ENCODE results near the gene DNAJC5.
"Not testable (repeated sequence)": the region's sequence is repeated elsewhere in the genome, so short reads cannot be mapped to it uniquely, and the experiment has no call there.

The DNAJC5 gene

DNA sequence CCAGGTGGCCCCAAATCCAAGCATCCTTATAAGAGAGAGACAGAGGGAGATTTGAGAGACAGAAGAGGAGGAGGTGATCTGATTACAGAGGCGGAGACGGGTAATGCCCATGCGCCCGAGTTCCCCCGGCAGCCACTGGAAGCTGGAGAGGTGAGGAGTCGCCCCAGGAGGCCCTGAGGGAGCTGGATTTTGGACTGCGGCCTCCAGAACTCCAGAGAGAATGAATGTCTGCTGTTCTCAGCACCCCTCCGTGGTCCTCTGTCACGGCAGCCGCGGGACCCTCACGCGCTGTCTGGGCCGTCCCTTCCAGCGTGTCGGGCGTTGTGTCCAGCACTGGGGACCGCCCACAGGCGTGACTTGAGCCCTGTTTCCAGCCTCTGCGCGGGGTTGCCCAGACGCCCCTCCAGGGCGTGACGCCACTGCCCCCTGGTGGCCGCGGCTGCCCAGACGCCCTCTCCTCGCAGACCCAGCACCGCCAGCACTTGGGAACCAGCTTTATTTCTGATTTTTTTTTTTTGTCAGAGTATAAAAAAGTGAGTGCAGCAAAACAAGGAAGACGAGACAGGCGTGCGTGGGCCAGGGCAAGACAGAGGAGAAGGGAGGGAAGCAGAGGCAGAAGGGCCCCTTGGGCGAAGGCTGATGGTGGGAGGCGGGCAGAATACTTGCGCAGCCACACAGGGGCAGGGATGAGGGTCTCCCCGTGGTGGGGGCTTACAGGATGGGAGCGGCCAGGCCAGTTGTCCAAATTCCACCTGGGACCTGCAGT lies 78.9 kb downstream of the DNAJC5 start:
- Histone ChIP-seq H3K9me3 (ENCODE audit: control insufficient read depth, insufficient read depth, low read length) (no peaks in the 10 kb centered on the region), H3K4me3 (ENCODE audit: low read depth, low read length) (peak overlapping the region; percentile 61), H3K9ac (ENCODE audit: low read depth, low read length) (no peak overlapping the region), H3K36me3 (ENCODE audit: control insufficient read depth, insufficient read depth, low read length) (no peaks in the 10 kb centered on the region), H3K27me3 (ENCODE audit: control insufficient read depth, insufficient read depth, low read length) (peaks cover 25% of the 10 kb centered on the region), H3K4me1 (ENCODE audit: control insufficient read depth, insufficient read depth, low read length) (no peaks in the 10 kb centered on the region)

DNA sequence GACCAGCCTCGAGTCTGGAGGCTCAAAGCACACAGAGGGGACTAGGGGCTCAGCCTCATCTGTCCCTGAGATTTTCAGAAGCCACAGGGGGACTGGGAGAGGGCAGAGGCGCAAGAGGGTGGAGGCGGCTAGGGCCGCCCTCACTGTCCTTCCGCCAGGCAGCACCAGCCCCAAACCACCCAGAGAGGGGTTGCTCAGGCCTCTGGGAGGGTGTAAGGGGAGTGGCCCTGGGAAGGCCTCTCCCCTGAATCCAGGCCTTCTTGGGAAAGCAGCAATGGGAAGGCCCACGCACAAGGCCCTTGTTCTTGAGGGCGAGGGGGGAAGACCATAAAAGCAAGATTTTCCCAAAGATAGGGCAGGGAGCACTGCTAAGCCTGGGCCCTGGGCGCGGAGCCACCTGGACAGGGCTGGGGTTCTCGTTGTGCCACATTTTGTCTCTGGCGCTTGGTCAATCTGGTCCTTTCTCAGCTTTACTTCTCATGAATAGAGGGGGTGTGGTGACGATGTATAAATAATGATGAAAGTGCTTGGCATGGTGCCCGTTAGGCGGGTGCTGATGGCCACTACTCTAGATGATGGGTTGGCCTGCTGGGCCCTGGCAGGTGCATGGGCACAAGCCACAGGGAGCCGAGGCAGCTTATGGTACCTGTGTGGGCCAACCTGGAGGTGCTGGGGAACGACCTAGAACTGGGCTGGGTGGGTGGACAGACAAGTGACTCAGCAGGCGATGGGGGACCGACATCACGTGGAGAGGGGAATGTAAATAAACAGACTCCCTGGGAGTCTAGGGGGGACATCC lies 79.7 kb downstream of the DNAJC5 start:
- no peaks in the 10 kb centered on the region for H3K4me1 ChIP-seq (ENCODE audit: control insufficient read depth, insufficient read depth, low read length)
- peaks cover 25% of the 10 kb centered on the region for H3K27me3 ChIP-seq (ENCODE audit: control insufficient read depth, insufficient read depth, low read length)
- H3K9me3 ChIP-seq (ENCODE audit: control insufficient read depth, insufficient read depth, low read length) = no peaks in the 10 kb centered on the region
- no peak overlapping the region for H3K9ac ChIP-seq (ENCODE audit: low read depth, low read length)
- no peak overlapping the region for H3K4me3 ChIP-seq (ENCODE audit: low read depth, low read length)
- H3K36me3 ChIP-seq (ENCODE audit: control insufficient read depth, insufficient read depth, low read length) = no peaks in the 10 kb centered on the region

DNA sequence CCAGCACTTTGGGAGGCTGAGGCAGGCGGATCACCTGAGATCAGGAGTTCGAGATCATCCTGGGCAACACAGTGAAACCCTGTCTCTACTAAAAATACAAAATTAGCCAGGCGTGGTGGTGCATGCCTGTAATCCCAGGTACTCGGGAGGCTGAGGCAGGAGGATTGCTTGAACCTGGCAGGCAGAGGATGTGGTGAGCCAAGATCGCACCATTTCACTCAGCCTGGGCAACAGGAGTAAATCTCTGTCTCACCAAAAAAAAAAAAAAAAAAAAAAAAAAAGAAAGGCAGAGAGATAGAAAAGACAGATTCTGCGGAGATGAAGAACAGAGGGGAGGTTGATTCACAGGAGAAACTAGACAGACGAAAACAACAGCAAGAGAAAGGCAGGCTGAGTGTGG lies 81.6 kb downstream of the DNAJC5 start:
- H3K4me3 ChIP-seq (ENCODE audit: low read depth, low read length); H3K9ac ChIP-seq (ENCODE audit: low read depth, low read length); H3K36me3 ChIP-seq (ENCODE audit: control insufficient read depth, insufficient read depth, low read length); H3K9me3 ChIP-seq (ENCODE audit: control insufficient read depth, insufficient read depth, low read length); H3K4me1 ChIP-seq (ENCODE audit: control insufficient read depth, insufficient read depth, low read length): not testable (repeated sequence)
- H3K27me3 ChIP-seq (ENCODE audit: control insufficient read depth, insufficient read depth, low read length) = peaks cover 27% of the 10 kb centered on the region

DNA sequence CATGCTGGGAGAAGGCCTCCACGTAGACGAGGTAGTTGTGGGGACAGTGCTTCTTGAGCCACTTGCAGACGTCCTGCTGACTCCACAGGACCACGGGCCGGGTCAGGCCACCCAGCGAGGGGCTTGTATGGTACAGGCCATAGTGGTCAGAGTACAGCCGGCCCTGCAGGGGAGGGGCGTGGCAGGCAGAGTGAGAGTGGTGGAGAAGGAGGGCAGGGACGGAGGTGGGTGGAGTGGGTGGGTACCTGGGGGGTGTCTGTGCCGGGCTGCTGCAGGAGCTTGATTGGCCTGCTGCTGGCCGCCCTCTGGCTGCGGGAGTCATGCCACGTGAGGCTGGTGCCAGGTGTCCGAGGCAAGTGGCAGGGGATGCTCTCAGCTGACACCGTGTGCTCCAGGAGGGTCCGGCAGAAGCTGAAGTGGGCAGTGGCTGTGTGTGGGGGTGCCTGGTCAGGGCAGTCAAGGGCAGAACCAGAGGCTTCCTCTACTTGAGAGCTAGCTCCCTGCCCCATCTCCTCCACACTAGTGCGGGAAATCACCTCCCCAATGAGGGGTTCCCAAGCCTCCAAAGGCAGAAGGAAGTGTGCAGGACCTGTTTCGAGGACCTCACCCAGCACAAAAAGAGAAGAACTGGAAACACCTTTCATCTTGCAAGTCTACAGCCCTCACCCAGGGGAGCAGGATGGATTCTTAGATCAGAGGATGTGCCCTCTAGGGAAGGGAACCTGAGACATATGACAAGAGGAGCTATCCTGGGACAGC lies 82.2 kb downstream of the DNAJC5 start:
- no peaks in the 10 kb centered on the region for H3K9me3 ChIP-seq (ENCODE audit: control insufficient read depth, insufficient read depth, low read length)
- peaks cover 27% of the 10 kb centered on the region for H3K27me3 ChIP-seq (ENCODE audit: control insufficient read depth, insufficient read depth, low read length)
- H3K36me3 ChIP-seq (ENCODE audit: control insufficient read depth, insufficient read depth, low read length) = no peaks in the 10 kb centered on the region
- no peak overlapping the region for H3K9ac ChIP-seq (ENCODE audit: low read depth, low read length)
- H3K4me3 ChIP-seq (ENCODE audit: low read depth, low read length) = no peak overlapping the region
- peaks cover 3% of the 10 kb centered on the region for H3K4me1 ChIP-seq (ENCODE audit: control insufficient read depth, insufficient read depth, low read length)

DNA sequence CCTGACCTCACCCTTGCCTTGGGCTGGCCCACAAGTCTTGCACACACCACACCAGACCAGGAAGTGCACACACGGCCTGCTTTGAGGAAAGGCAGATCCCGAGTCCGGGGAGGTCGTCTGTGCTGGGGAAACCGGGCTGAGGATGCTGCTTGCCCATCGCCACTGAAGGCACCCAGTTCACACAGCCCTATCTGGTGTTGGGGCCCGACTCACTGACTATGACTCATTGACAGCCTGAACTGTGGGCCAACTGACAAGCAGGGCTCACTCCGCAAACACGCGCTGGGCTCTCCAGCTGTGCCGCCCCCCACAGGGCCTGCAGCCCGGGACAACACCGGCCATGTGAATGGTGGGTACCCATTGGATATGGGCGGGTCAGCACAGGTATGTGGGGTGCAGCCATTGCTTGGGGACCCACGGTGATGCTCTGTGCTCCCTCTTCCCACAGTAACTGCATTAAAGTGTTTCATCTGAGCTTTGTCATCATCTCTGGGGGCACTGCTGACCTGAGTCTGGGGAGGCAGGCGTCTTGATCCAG lies 82.9 kb downstream of the DNAJC5 start:
- no peak overlapping the region for H3K9ac ChIP-seq (ENCODE audit: low read depth, low read length)
- no peaks in the 10 kb centered on the region for H3K9me3 ChIP-seq (ENCODE audit: control insufficient read depth, insufficient read depth, low read length)
- peaks cover 27% of the 10 kb centered on the region for H3K27me3 ChIP-seq (ENCODE audit: control insufficient read depth, insufficient read depth, low read length)
- peaks cover 3% of the 10 kb centered on the region for H3K4me1 ChIP-seq (ENCODE audit: control insufficient read depth, insufficient read depth, low read length)
- H3K4me3 ChIP-seq (ENCODE audit: low read depth, low read length) = no peak overlapping the region
- no peaks in the 10 kb centered on the region for H3K36me3 ChIP-seq (ENCODE audit: control insufficient read depth, insufficient read depth, low read length)

DNA sequence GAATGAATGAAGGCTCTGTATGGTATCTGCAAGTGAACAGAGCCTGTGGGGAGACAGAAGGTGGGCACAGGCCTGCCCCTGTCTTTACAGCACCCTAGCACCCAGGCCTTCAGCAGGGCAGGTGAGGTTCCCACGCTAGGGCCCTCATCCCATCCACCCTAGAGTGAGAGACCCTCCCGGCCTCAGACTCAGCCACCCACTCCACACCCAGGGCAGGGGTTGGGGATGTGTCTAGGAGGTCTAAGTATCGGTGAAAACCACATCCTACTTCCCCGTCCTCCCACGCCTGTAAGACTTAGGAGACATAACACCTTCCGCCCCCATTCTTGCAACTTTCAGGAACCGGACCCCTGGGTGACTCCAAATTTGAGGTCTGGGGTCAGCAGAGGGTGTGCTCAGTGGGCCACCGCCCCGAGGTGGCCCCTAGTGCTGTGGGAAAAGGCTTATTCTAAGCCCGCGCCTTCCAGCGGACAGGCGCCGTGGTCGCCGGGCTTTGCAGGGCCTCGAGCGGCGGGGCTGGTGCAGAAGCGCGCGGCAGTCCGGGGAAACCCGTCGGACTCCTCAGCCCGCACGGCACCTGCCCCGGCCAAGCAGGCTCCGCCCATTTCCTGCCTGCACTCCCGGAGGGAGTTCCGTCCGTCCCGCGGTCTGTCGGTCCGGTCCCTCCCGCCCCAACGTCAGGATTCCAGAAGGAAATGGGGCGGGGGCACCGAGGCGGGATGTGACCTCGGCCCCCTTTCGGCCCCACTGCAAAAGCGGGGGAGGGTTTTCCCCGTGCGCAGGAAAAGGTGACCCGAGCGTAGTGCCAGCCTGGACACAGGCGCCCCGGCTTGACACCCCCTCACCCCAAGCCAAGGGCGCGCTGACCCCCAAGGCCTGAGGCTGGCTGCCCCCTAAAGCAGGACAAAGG lies 83.6 kb downstream of the DNAJC5 start:
- H3K9me3 ChIP-seq (ENCODE audit: control insufficient read depth, insufficient read depth, low read length) = no peaks in the 10 kb centered on the region
- peaks cover 25% of the 10 kb centered on the region for H3K27me3 ChIP-seq (ENCODE audit: control insufficient read depth, insufficient read depth, low read length)
- no peak overlapping the region for H3K9ac ChIP-seq (ENCODE audit: low read depth, low read length)
- peak overlapping the region; percentile 72 for H3K4me3 ChIP-seq (ENCODE audit: low read depth, low read length)
- H3K36me3 ChIP-seq (ENCODE audit: control insufficient read depth, insufficient read depth, low read length) = peaks cover 3% of the 10 kb centered on the region
- peaks cover 3% of the 10 kb centered on the region for H3K4me1 ChIP-seq (ENCODE audit: control insufficient read depth, insufficient read depth, low read length)

DNA sequence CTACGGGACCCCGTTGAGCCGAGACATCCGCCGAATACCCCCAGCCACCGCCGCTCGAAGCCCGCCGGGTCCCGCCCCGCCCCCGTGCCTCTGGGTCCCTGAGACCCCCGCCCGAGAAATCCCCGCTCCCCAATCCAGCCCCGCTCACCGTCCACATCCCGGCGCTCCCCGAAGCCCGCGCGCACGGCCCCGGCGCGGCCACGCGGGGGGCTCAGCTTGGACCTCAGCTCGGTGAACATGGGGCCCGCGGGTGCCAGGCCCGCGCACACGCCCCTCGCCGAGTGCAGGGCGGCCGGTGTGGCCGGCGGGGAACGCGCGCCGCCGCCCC lies 84.3 kb downstream of the DNAJC5 start:
- Histone ChIP-seq H3K4me3 (ENCODE audit: low read depth, low read length) (peak overlapping the region; percentile 72), H3K9me3 (ENCODE audit: control insufficient read depth, insufficient read depth, low read length) (no peaks in the 10 kb centered on the region), H3K4me1 (ENCODE audit: control insufficient read depth, insufficient read depth, low read length) (peaks cover 3% of the 10 kb centered on the region), H3K27me3 (ENCODE audit: control insufficient read depth, insufficient read depth, low read length) (peaks cover 25% of the 10 kb centered on the region), H3K9ac (ENCODE audit: low read depth, low read length) (no peak overlapping the region), H3K36me3 (ENCODE audit: control insufficient read depth, insufficient read depth, low read length) (peaks cover 6% of the 10 kb centered on the region)

DNA sequence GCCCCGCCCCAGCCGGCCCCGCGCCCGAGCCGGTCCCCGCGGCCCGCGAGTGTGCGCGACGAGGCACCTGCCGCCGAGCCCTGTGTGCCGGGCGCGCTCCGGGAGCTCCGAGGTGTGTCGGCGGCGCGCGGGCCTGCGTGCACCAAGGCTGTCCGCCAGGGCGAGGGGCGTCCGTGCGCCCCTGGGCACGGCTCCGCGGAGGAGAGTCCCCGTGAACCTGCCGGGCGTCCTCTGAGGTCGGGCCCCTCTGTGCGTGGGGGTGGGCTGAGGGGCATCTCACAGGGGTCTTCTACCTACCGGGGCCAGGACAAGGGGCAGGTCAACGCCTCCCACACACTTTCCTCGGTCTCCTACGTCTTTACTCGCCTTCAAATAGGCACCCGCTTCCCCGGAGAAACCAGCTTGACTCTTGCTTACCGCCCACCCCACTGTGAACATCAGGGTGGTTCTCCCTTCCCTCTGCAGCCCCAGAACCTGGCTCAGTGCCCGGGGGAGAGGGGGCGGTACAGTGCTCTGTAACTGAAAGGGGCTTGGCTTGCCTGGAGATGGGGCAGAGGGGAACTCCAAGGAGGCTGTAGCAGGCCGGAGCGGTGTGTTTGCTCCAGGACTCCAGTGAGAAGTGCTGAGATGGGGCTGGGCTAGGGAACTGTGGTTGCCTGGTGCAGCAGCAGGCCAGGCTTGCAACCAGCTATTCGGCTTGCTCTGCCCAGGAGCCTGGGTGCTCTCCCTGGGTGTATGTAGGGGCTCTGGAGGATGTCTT lies 84.8 kb downstream of the DNAJC5 start, which contains the start of gene SAMD10:
Gene SAMD10, minus strand, starts transcription at position 86 of the 760 bp plus-strand sequence. CDS start 175 bp downstream, outside the sequence.
- peaks cover 3% of the 10 kb centered on the region for H3K4me1 ChIP-seq (ENCODE audit: control insufficient read depth, insufficient read depth, low read length)
- H3K9ac ChIP-seq (ENCODE audit: low read depth, low read length) = no peak within 1 kb of the TSS

DNA sequence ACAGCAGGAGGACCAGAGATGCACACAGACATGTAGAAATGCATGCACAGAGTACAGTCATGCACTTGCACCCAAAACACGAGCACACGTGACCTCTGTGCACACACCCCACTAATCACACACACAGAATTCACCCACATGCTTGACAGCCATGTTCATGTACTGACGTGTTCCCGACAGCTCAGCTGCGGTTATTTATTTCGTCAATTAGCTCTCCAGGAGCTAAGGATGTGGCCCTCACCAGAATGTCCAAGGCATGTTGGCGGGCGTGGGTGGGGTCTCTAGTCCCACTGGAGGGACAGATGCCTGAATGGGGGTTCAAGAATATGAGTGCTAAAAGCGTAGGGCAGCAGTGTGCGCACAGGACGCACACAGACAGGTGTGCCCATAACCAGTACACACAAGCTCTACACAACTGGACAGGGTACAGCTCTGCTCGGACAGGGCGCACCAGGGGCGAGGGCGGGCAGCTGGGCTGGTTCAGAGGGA lies 85.4 kb downstream of the DNAJC5 start:
- peaks cover 25% of the 10 kb centered on the region for H3K27me3 ChIP-seq (ENCODE audit: control insufficient read depth, insufficient read depth, low read length)
- peak overlapping the region; percentile 72 for H3K4me3 ChIP-seq (ENCODE audit: low read depth, low read length)
- H3K9me3 ChIP-seq (ENCODE audit: control insufficient read depth, insufficient read depth, low read length) = no peaks in the 10 kb centered on the region
- H3K36me3 ChIP-seq (ENCODE audit: control insufficient read depth, insufficient read depth, low read length) = peaks cover 17% of the 10 kb centered on the region
- peaks cover 3% of the 10 kb centered on the region for H3K4me1 ChIP-seq (ENCODE audit: control insufficient read depth, insufficient read depth, low read length)
- no peak overlapping the region for H3K9ac ChIP-seq (ENCODE audit: low read depth, low read length)

More for the DNA sequence above, 84.8 kb downstream of the DNAJC5 start, which contains the start of gene SAMD10:
- peaks cover 25% of the 10 kb centered on the region for H3K27me3 ChIP-seq (ENCODE audit: control insufficient read depth, insufficient read depth, low read length)
- H3K4me3 ChIP-seq (ENCODE audit: low read depth, low read length) = peak within 1 kb of the TSS; percentile 72
- no peaks in the 10 kb centered on the region for H3K9me3 ChIP-seq (ENCODE audit: control insufficient read depth, insufficient read depth, low read length)
- peaks cover 11% of the 10 kb centered on the region for H3K36me3 ChIP-seq (ENCODE audit: control insufficient read depth, insufficient read depth, low read length)
